ENCODE results near the gene GNRH2. TPM values are rescaled to one million over a fixed set of nuclear protein-coding genes. Genes with fewer than 3 reads are reported as not detected.

GNRH2 gene
- total RNA-seq, 1 experiment from 2014 or later = not detected

DNA sequence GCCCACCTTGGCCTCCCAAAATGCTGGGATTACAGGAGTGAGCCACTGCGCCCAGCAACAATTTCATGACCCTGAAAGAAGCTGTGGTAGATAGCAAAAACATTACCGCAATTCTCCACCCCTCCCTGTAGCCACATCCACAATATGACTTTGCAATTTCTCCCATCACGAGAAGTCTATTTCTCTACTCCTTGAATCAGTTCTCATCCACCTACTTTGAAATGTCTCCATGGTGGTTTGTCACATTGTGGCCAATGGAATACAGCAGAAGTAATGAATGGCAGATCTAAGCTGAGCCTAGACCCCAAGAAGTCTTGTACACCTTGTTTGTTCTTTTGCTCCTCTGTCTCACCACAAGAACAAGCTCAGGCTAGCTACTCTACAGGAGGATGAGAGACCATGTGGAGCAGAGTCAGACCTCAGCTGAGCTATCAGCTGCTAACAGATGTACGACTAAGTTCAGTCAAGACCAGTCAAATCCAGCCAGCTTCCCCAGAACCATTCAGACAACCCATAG, 34.3 kb downstream of the GNRH2 start:
- Histone ChIP-seq H3K4me3 (ENCODE audit: low read depth, low read length) (no peak overlapping the region), H3K4me1 (no peaks in the 10 kb centered on the region), H3K36me3 (ENCODE audit: control insufficient read depth, insufficient read depth, low read length) (no peaks in the 10 kb centered on the region), H3K27me3 (replicated peaks; ENCODE audit: control insufficient read depth, insufficient read depth, low read length) (no peaks in the 10 kb centered on the region), H3K9me3 (no peaks in the 10 kb centered on the region)
- TF ChIP-seq, protein P1, sequence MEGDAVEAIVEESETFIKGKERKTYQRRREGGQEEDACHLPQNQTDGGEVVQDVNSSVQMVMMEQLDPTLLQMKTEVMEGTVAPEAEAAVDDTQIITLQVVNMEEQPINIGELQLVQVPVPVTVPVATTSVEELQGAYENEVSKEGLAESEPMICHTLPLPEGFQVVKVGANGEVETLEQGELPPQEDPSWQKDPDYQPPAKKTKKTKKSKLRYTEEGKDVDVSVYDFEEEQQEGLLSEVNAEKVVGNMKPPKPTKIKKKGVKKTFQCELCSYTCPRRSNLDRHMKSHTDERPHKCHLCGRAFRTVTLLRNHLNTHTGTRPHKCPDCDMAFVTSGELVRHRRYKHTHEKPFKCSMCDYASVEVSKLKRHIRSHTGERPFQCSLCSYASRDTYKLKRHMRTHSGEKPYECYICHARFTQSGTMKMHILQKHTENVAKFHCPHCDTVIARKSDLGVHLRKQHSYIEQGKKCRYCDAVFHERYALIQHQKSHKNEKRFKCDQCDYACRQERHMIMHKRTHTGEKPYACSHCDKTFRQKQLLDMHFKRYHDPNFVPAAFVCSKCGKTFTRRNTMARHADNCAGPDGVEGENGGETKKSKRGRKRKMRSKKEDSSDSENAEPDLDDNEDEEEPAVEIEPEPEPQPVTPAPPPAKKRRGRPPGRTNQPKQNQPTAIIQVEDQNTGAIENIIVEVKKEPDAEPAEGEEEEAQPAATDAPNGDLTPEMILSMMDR (IDR thresholded peaks at IDR 0.05; ENCODE audit: insufficient read depth in 1 of 2, low read depth in 1 of 2, low read length in 1 of 2, severe bottlenecking in 1 of 2, unreplicated experiment in 1 of 2) = no peak
- POLR2A ChIA-PET = no interaction called here
- Mint-ChIP-seq H3K36me3 (ENCODE audit: insufficient read depth, unreplicated experiment) (peaks cover 3% of the 10 kb centered on the region), H3K27me3 (ENCODE audit: insufficient read depth, unreplicated experiment) (peaks cover 5% of the 10 kb centered on the region), H3K4me3 (ENCODE audit: unreplicated experiment) (no peak overlapping the region), H3K9me3 (ENCODE audit: unreplicated experiment) (no peaks in the 10 kb centered on the region), H3K27ac (ENCODE audit: unreplicated experiment) (no peak overlapping the region), H3K4me1 (ENCODE audit: low read depth, unreplicated experiment) (peaks cover 7% of the 10 kb centered on the region)
- no peak for DNase-seq
- CTCF ChIA-PET = interaction anchor here (0.5 to 0.8 kb wide), 5 partner anchors 9 to 239 kb away, joined by 3 to 7 read pairs (median 5); no protein-coding TSS in a partner anchor
- no TSS peak for BruUV-seq (replicated peaks)
- intact Hi-C loops (cut with micrococcal nuclease; ENCODE audit: unreplicated experiment) = loop anchor here (5.0 kb wide), 2 partner anchors 40 to 240 kb away; no protein-coding TSS in a partner anchor

DNA sequence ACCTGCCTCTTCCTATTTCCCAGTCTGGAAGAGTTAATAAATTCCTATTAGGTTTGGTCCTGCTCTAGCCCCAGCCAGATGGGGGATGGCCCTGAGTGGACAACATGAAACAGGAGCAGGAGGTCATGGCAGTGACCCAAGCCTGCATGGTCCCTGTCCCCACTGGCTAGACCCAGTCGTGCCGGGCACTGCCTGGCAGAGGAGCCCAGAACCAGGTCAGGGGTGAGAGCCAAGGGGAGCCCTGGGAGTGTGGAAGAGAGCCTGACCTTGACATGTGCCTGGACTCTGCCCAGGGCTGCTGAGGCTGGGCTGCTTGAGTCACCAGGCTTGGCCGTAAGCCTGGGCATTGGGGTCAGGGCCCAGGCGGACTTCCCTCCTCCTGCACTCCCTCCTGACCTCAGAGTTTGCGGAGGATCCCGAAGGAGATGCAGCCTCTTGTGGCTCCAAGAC, 37.5 kb downstream of the GNRH2 start:
- BruUV-seq (replicated peaks) = no TSS peak
- Mint-ChIP-seq H3K4me3 (ENCODE audit: unreplicated experiment) (no peak overlapping the region), H3K9me3 (ENCODE audit: unreplicated experiment) (no peaks in the 10 kb centered on the region), H3K36me3 (ENCODE audit: insufficient read depth, unreplicated experiment) (no peaks in the 10 kb centered on the region), H3K27me3 (ENCODE audit: insufficient read depth, unreplicated experiment) (peaks cover 5% of the 10 kb centered on the region), H3K4me1 (ENCODE audit: low read depth, unreplicated experiment) (no peaks in the 10 kb centered on the region), H3K27ac (ENCODE audit: unreplicated experiment) (no peak overlapping the region)
- no peak for DNase-seq
- no peaks in the 10 kb centered on the region; the same call in 1 of the 2 replicates for H3K27me3 ChIP-seq (replicated peaks; ENCODE audit: control insufficient read depth, insufficient read depth, low read length)
- H3K36me3 ChIP-seq (ENCODE audit: control insufficient read depth, insufficient read depth, low read length) = no peaks in the 10 kb centered on the region
- H3K4me3 ChIP-seq (ENCODE audit: low read depth, low read length) = no peak overlapping the region
- ChIA-PET POLR2A (no interaction called here), CTCF (no interaction called here)
- H3K9me3 ChIP-seq = no peaks in the 10 kb centered on the region
- 0 out of 2 replicates have a peak, but pooled peaks cover 4% of the 10 kb centered on the region for H3K4me1 ChIP-seq
- intact Hi-C loops (cut with micrococcal nuclease; ENCODE audit: unreplicated experiment) = no loop called here
- TF ChIP-seq, protein P1 (IDR thresholded peaks at IDR 0.05; ENCODE audit: insufficient read depth in 1 of 2, low read depth in 1 of 2, low read length in 1 of 2, severe bottlenecking in 1 of 2, unreplicated experiment in 1 of 2) = no peak

DNA sequence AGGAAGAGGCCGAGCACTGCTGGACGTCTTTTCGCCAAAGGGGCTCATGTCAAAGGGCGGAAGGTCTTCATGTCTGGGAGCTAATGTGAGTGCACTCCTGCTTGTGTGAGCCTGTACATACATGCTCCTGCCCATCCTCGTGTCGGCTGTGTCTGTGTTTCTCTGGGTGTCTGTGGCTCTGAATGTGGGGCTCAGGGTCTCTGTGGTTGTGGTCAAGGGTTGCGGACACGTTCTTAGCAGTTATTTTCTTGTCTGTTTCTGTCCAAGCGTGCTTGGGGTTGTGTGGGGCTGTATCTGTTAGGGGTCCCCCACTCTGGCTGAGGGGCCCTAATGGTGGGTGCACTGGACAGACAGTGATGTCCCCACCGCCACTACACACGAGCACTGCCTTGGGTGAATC, 38.2 kb downstream of the GNRH2 start:
- no TSS peak for BruUV-seq (replicated peaks)
- Histone ChIP-seq H3K27me3 (replicated peaks; ENCODE audit: control insufficient read depth, insufficient read depth, low read length) (no peaks in the 10 kb centered on the region; the same call in 1 of the 2 replicates), H3K4me3 (ENCODE audit: low read depth, low read length) (no peak overlapping the region), H3K9me3 (no peaks in the 10 kb centered on the region), H3K36me3 (ENCODE audit: control insufficient read depth, insufficient read depth, low read length) (no peaks in the 10 kb centered on the region), H3K4me1 (0 out of 2 replicates have a peak, but pooled peaks cover 4% of the 10 kb centered on the region)
- H3K36me3 Mint-ChIP-seq (ENCODE audit: insufficient read depth, unreplicated experiment) = no peaks in the 10 kb centered on the region
- H3K27ac Mint-ChIP-seq (ENCODE audit: unreplicated experiment) = no peak overlapping the region
- ChIA-PET CTCF (no interaction called here), POLR2A (no interaction called here)
- H3K9me3 Mint-ChIP-seq (ENCODE audit: unreplicated experiment) = no peaks in the 10 kb centered on the region
- no peaks in the 10 kb centered on the region for H3K4me1 Mint-ChIP-seq (ENCODE audit: low read depth, unreplicated experiment)
- peaks cover 5% of the 10 kb centered on the region for H3K27me3 Mint-ChIP-seq (ENCODE audit: insufficient read depth, unreplicated experiment)
- H3K4me3 Mint-ChIP-seq (ENCODE audit: unreplicated experiment) = peak overlapping the region; percentile 58
- no peak for DNase-seq
- intact Hi-C loops (cut with micrococcal nuclease; ENCODE audit: unreplicated experiment) = no loop called here
- TF ChIP-seq, protein P1 (IDR thresholded peaks at IDR 0.05; ENCODE audit: insufficient read depth in 1 of 2, low read depth in 1 of 2, low read length in 1 of 2, severe bottlenecking in 1 of 2, unreplicated experiment in 1 of 2) = no peak

All from Caco-2 (cell line).